SK-N-SH (cell line): Measurements from ENCODE around the gene KYNU.

ENCODE experiments used
- CTCF ChIP-seq: fragments of 200-600 bp; sonication (generic); IDR thresholded peaks from 2 replicates; pipeline ENCODE4 v1.6.1; 2017; ENCODE audit warnings: antibody characterized with exemption, mild to moderate bottlenecking, moderate library complexity
- EP300 ChIP-seq, 2 experiments: IDR thresholded peaks; 2 replicates each; pipeline versions ENCODE4 v1.4.0 to v1.6.1; 2012; ENCODE audit warnings: borderline replicate concordance in 1 of 2, low read depth in 1 of 2, low read length in 1 of 2
- MXI1 ChIP-seq: IDR thresholded peaks from 2 replicates; pipeline ENCODE4 v1.6.1; 2012; ENCODE audit warnings: mild to moderate bottlenecking, low read depth, low read length, improper control_type of control experiment
- NFIC ChIP-seq: IDR thresholded peaks from 2 replicates; pipeline ENCODE4 v1.4.0; 2012; ENCODE audit warnings: borderline replicate concordance
- POLR2AphosphoS5 ChIP-seq: IDR thresholded peaks from 2 replicates; pipeline ENCODE4 v1.6.1; 2012; ENCODE audit warnings: low read depth, low read length
- REST ChIP-seq: IDR thresholded peaks from 2 replicates; pipeline ENCODE4 v1.6.1; 2012; ENCODE audit warnings: mild to moderate bottlenecking, low read depth, low read length, moderate library complexity
- RFX5 ChIP-seq: IDR thresholded peaks from 2 replicates; pipeline ENCODE4 v1.6.1; 2012; ENCODE audit warnings: mild to moderate bottlenecking, improper control_type of control experiment, low read length
- SIN3A ChIP-seq: IDR thresholded peaks from 2 replicates; pipeline ENCODE4 v1.6.1; 2012; ENCODE audit warnings: low read depth, mild to moderate bottlenecking, low read length, moderate library complexity, borderline replicate concordance
- TAF1 ChIP-seq: IDR thresholded peaks from 2 replicates; pipeline ENCODE4 v1.6.1; 2012; ENCODE audit warnings: low read depth, mild to moderate bottlenecking, low read length, moderate library complexity, borderline replicate concordance
- TEAD4 ChIP-seq: IDR thresholded peaks from 2 replicates; pipeline ENCODE4 v1.4.0; 2012; ENCODE audit warnings: mild to moderate bottlenecking, borderline replicate concordance; ENCODE audit not compliant: insufficient read depth
- USF2 ChIP-seq: fragments of 150-350 bp; IDR thresholded peaks from 2 replicates; pipeline ENCODE4 v1.6.1; 2017; ENCODE audit warnings: antibody characterized with exemption, low read length, low read depth, borderline replicate concordance

GRCh38 chr2:142885543-142885942 is 8.1 kb downstream of the KYNU start:
- TF ChIP-seq NFIC (no peak), CTCF (no peak), TAF1 (no peak), EP300 (IDR thresholded peaks at IDR 0.05; ENCODE audit: borderline replicate concordance in 1 of 2, low read depth in 1 of 2, low read length in 1 of 2) (no peak), TEAD4 (no peak), POLR2AphosphoS5 (no peak), MXI1 (no peak), REST (no peak), SIN3A (no peak), RFX5 (no peak), USF2 (no peak)
